HG02798 (cell line): Measurements from ENCODE around the gene MAP4K4.

Source experiments
- ATAC-seq: cut with Tn5 transposase; IDR thresholded peaks from one replicate; pipeline ENCODE4 v1.9.1; 2021; ENCODE audit warnings: mild to moderate bottlenecking; ENCODE audit not compliant: unreplicated experiment, poor library complexity

MAP4K4 gene

GRCh38 chr2:101827246-101827645 lies 129.7 kb downstream of the MAP4K4 start:
- ATAC-seq = no peak

- no peak for ATAC-seq
Measured at GRCh38 chr2:101828257-101828656, 130.8 kb downstream of the MAP4K4 start.

GRCh38 chr2:101828673-101829334 lies 131.3 kb downstream of the MAP4K4 start:
- no peak for ATAC-seq

GRCh38 chr2:101829429-101829828 lies 131.9 kb downstream of the MAP4K4 start:
- no peak for ATAC-seq

DNA sequence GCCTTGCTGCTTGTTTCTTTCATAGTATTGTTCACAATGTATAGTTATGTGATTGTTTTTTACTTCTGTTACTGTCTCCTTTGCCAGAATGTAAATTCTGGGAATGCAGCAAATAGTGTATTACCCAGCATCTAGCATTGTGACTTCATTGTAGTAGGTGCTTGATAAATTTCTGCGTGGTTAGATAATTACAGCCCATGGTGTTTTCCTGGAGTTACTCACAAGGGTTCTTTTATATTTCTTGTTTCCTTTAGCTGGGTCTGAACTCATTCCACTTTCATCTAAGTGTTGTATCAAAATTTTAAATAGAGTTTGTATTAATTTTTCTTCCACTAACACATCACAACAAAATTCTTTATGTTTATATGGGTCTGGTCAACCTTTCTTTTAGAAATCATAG lies 132.6 kb downstream of the MAP4K4 start:
- ATAC-seq = no peak

- peak; percentile 65 for ATAC-seq
Measured at GRCh38 chr2:101830555-101830954, 133.0 kb downstream of the MAP4K4 start.

DNA sequence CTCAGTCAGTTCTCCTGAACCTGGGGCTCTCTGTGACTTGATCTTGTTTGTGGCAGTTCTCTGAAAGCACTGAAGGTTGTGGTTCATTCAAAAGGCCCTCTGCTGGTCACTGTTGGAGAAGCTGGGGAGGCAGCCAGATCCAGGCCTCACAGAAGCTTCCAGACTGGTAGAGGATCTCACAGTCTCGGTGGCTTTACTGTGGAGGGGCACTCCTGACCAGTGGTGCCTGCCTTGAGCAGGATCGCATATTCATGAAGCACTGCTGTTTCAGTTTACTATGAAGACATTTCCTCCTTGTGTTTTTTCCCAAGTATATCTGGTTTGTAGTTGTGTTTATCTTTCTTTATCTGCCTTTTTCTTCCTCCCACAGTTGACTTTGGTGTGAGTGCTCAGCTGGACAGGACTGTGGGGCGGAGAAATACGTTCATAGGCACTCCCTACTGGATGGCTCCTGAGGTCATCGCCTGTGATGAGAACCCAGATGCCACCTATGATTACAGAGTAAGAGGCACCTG lies 133.9 kb downstream of the MAP4K4 start:
- ATAC-seq = peak; percentile 74

- ATAC-seq = no peak
Measured at GRCh38 chr2:101832114-101832513, 134.6 kb downstream of the MAP4K4 start.

DNA sequence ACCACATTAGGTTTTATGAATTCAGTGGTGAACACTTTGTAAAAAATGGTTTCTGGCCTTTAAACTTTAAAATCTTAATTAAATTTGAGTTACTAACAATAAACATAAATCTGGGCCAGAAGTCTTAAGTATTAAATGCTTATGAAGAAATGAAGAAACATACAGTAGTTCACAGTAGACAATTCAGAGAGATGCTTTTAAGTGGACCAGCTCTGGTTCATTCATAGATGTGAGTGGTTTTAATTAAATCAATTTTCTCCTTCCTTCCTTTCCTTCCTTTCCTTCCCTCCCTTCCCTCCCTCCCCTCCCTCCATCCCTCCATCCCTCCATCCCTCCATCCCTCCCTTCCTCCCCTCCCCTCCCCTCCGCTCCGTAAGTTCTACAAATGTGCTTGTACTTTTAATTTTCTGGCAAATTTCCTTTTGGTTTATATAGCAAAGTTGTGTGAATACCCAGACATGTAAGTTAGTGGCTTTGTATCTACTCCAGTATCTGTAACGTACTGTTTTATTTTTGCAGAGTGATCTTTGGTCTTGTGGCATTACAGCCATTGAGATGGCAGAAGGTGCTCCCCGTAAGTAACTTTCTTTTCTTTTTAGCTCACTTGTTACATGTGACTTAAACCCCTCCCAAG lies 136.5 kb downstream of the MAP4K4 start:
- ATAC-seq = no peak

- ATAC-seq = no peak
Measured at GRCh38 chr2:101837354-101837753, 139.8 kb downstream of the MAP4K4 start.

DNA sequence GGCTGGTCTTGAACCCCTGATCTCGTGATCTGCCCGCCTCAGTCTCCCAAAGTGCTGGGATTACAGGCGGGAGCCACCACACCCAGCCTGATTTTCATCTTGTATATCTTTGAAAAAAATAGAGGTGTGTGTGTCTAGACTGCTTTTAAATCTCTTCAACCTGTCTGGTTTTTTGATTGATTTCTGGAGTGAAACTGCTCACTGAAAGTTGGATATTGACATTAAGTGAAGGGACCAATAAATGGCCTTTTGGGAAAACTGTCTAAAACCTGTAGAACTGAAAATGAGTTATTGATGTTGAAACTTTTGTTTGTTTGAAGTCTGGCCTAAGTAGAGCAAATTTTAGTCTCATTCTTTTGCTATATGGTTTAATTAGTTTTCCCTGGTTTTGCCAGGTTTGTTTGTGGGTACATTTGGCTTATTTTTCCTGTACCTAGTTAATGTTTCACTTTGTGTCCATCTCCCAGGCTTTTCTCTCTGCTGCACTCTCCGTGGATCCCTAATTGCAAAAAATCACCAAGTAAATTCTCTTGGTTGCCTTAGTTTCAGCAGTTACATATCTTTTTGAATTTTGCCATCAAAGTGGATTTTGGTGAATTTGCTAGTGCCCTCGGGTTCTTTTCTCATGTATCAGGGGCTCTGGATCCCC lies 144.3 kb downstream of the MAP4K4 start:
- no peak for ATAC-seq

- no peak for ATAC-seq
Measured at GRCh38 chr2:101842471-101842870, 145.0 kb downstream of the MAP4K4 start.

DNA sequence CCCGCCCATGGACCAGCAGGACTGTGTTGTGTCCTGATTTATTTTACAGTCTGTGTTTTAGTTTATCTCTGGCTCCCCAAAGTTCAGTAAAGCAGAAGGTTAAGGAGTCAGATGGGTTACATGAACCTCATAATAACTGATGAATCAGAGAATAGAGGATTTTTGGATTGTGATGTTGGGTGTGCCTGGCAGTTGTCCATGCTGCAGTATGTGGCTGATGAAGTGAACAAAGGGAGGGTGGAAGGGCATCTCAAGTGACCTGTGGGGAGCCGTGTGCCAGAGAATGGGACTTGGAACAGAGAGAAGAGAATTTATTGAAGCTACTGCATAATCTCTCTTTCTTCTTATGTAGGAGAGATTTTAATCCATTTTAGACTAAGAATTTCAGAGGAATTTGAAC lies 145.5 kb downstream of the MAP4K4 start:
- no peak for ATAC-seq

DNA sequence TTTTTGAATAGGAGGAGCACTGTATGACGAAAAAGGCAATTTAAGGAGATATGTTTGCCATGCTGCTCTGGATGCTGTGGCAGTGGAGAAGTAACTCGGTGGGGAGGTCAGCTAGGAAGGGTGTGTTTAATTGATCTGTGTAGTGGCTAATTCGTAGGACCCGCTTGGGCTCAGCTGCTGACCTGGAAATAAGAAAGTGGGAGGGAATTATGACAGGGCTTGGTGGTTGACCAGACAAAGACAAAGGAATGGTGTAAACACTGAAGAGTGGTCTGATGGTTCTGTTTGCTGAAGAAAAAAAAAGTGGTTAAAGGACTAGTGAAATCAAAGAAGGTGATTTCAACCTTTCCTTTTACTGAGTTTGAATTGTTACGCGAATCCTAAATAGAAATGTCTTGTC lies 146.0 kb downstream of the MAP4K4 start:
- ATAC-seq = no peak

GRCh38 chr2:101844055-101844635 lies 146.6 kb downstream of the MAP4K4 start:
- no peak for ATAC-seq

DNA sequence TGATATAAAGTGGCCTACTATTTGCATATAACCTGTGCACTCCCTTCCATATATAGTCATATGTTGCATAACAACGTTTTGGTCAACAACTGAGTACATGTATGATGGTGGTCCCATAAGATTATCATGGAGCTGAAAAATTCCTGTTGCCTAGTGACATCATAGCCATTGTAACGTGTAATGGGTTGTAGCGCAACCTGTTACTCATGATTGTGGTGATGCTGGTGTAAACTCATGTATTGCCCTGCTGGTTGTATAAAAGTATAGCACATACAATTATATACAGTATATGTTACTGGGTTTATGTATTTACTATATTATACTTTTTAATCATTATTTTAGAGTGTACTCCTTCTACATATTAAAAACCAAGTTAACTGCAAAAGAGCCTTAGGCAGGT lies 149.5 kb downstream of the MAP4K4 start:
- no peak for ATAC-seq

GRCh38 chr2:101847661-101848339 lies 150.3 kb downstream of the MAP4K4 start:
- no peak for ATAC-seq

- no peak for ATAC-seq
Measured at GRCh38 chr2:101848769-101849410, 151.4 kb downstream of the MAP4K4 start.

- no peak for ATAC-seq
Measured at GRCh38 chr2:101850450-101850849, 152.9 kb downstream of the MAP4K4 start.

DNA sequence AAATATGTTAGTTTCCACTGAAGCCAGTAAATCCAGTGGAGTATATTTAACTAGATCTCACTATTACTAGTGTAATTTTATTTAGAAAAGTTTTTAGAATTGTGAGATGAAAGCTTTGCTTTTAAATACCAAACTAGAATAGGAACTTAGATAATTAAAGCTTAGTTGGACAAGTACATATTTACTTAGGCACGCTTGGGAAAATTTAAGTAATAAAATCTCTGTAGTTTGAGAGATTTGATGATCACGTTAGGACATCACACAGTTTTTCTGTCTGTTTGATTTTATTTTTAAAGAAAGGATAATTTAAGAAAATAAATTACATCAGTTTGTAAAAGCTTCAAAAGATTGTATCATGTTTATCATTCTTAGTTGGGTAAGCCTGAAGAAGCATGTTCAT lies 153.5 kb downstream of the MAP4K4 start:
- no peak for ATAC-seq
